Caco-2 (cell line): ENCODE results near the gene ZEB1. TPM values are rescaled to one million over a fixed set of nuclear protein-coding genes. Genes with fewer than 3 reads are reported as not detected.
"Not testable (repeated sequence)": the region's sequence is repeated elsewhere in the genome, so short reads cannot be mapped to it uniquely, and the experiment has no call there.

Experiments used
- BruUV-seq: library from RNA; stranded (reverse); fragments of 400-500 nt; replicated peaks from 2 replicates; lab custom pipeline; 2021; lab: Mats Ljungman, UMichigan
- CTCF ChIA-PET: fragments of 300-600 bp; sonication (Branson Sonifier 250); formaldehyde crosslinking; loops from one replicate; lab custom pipeline; 2022; ENCODE audit warnings: antibody characterized with exemption; lab: Charles Lee
- POLR2A ChIA-PET: fragments of 300-600 bp; sonication (Branson Sonifier 250); formaldehyde crosslinking; loops from one replicate; lab custom pipeline; 2022; ENCODE audit warnings: antibody characterized with exemption; lab: Charles Lee
- DNase-seq, 2 experiments: peaks; one replicate each; pipeline versions ENCODE4 v3.0.0 to v3.0.0-alpha.2; 2020 to 2022
- H3K27me3 ChIP-seq: replicated peaks from 2 replicates; pipeline ENCODE4 v1.6.0; 2011; ENCODE audit warnings: low read length; ENCODE audit not compliant: control insufficient read depth, insufficient read depth
- H3K36me3 ChIP-seq: 2 replicates; pipeline ENCODE4 v1.5.1; 2011; ENCODE audit warnings: low read length; ENCODE audit not compliant: control insufficient read depth, insufficient read depth
- H3K4me1 ChIP-seq: fragments of 250-450 bp; sonication (Bioruptor Pico); 2 replicates; pipeline ENCODE4 v1.5.1; 2020; ENCODE audit warnings: mild to moderate bottlenecking
- H3K4me3 ChIP-seq: 2 replicates; pipeline ENCODE4 v1.5.1; 2011; ENCODE audit warnings: low read depth, mild to moderate bottlenecking, control low read depth, low read length
- H3K9me3 ChIP-seq: fragments of 250-450 bp; sonication (Bioruptor Pico); 2 replicates; pipeline ENCODE4 v1.5.1; 2020; ENCODE audit warnings: mild to moderate bottlenecking, moderate library complexity
- H3K27ac Mint-ChIP-seq: one replicate; pipeline ENCODE4 v1.8.0; 2022; ENCODE audit warnings: mixed read lengths; ENCODE audit not compliant: unreplicated experiment
- H3K27me3 Mint-ChIP-seq: one replicate; pipeline ENCODE4 v1.8.0; 2022; ENCODE audit warnings: mixed read lengths; ENCODE audit not compliant: insufficient read depth, unreplicated experiment
- H3K36me3 Mint-ChIP-seq: one replicate; pipeline ENCODE4 v1.8.0; 2022; ENCODE audit warnings: mild to moderate bottlenecking, mixed read lengths; ENCODE audit not compliant: insufficient read depth, unreplicated experiment
- H3K4me1 Mint-ChIP-seq: one replicate; pipeline ENCODE4 v1.8.0; 2022; ENCODE audit warnings: low read depth, mixed read lengths; ENCODE audit not compliant: unreplicated experiment
- H3K4me3 Mint-ChIP-seq: one replicate; pipeline ENCODE4 v1.8.0; 2022; ENCODE audit warnings: mild to moderate bottlenecking, moderate library complexity, mixed read lengths; ENCODE audit not compliant: unreplicated experiment
- H3K9me3 Mint-ChIP-seq: one replicate; pipeline ENCODE4 v1.8.0; 2022; ENCODE audit warnings: mixed read lengths; ENCODE audit not compliant: unreplicated experiment
- CTCF ChIP-seq, 2 experiments: fragments of 200-600 bp in 1 of 2; IDR thresholded peaks; 1 replicate in 1 of 2; 2 replicates in 1 of 2; pipeline versions ENCODE4 v1.5.1 to v1.8.0; 2011 to 2022; ENCODE audit warnings: antibody characterized with exemption in 1 of 2, control low read depth in 1 of 2, inconsistent platforms in 1 of 2, low read depth in 1 of 2, low read length in 1 of 2, mild to moderate bottlenecking in 1 of 2, moderate library complexity in 1 of 2; ENCODE audit not compliant: insufficient read depth in 1 of 2, severe bottlenecking in 1 of 2, unreplicated experiment in 1 of 2
- intact Hi-C: fragments of 100-400 bp; cut with micrococcal nuclease; formaldehyde crosslinking; loops from one replicate; pipeline ENCODE4 v1.10.0; 2022; ENCODE audit not compliant: unreplicated experiment
- total RNA-seq: library from RNA; stranded (reverse); gene quantifications from 2 replicates; pipeline ENCODE4 v1.2.3, GENCODE V29; 2022

Gene ZEB1
- total RNA-seq, 1 experiment from 2014 or later: not detected

DNA sequence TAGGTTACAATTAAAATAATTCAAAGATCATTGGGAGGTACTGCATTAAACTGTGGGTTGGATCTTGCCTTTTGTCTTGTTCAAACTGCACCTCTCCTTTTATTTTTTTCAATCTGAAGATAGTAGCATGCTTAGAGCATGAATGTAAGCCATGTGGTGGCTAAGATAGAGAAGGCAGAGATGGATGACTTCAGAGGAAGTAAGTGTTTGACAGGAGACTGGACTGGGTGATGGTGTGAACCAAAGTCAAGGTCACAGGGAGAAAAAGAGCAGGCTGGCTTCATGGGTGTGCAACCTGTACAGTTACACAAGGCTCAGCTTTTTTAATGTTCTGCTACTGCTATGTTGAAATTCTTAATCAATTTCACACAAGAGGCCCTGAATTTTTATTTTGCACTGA lies 85.6 kb downstream of the ZEB1 start:
- H3K4me3 ChIP-seq: no peak overlapping the region
- no peak overlapping the region for H3K4me3 Mint-ChIP-seq
- no peaks in the 10 kb centered on the region for H3K27me3 Mint-ChIP-seq
- H3K36me3 Mint-ChIP-seq: no peaks in the 10 kb centered on the region
- no TSS peak for BruUV-seq
- no peak overlapping the region for H3K27ac Mint-ChIP-seq
- no peaks in the 10 kb centered on the region for H3K36me3 ChIP-seq
- no peaks in the 10 kb centered on the region for H3K9me3 ChIP-seq
- intact Hi-C loops: no loop called here
- H3K4me1 ChIP-seq: no peaks in the 10 kb centered on the region
- ChIA-PET CTCF (no interaction called here), POLR2A (no interaction called here)
- DNase-seq: no peak
- H3K9me3 Mint-ChIP-seq: no peaks in the 10 kb centered on the region
- H3K4me1 Mint-ChIP-seq: no peaks in the 10 kb centered on the region
- H3K27me3 ChIP-seq: no peaks in the 10 kb centered on the region
- no peak for TF ChIP-seq CTCF (IDR thresholded peaks at IDR 0.05; ENCODE audit: insufficient read depth in 1 of 2, low read depth in 1 of 2, low read length in 1 of 2, severe bottlenecking in 1 of 2, unreplicated experiment in 1 of 2)

DNA sequence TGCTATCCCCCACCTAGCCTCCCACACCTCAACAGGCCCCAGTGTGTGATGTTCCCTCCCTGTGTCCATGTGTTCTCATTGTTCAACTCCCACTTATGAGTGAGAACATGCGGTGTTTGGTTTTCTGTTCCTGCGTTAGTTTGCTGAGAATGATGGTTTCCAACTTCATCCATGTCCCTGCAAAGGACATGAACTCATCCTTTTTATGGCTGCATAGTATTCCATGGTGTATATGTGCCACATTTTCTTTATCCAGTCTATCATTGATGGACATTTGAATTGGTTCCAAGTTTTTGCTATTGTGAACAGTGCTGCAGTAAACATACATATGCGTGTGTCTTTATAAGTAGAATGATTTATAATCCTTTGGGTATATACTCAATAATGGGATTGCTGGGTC lies 86.8 kb downstream of the ZEB1 start:
- H3K9me3 ChIP-seq, DNase-seq, H3K27me3 ChIP-seq, H3K4me3 ChIP-seq, BruUV-seq, H3K27ac Mint-ChIP-seq, H3K4me3 Mint-ChIP-seq, H3K27me3 Mint-ChIP-seq, H3K36me3 ChIP-seq, H3K9me3 Mint-ChIP-seq, H3K36me3 Mint-ChIP-seq, POLR2A ChIA-PET, CTCF ChIA-PET, intact Hi-C loops, H3K4me1 Mint-ChIP-seq, H3K4me1 ChIP-seq: not testable (repeated sequence)

DNA sequence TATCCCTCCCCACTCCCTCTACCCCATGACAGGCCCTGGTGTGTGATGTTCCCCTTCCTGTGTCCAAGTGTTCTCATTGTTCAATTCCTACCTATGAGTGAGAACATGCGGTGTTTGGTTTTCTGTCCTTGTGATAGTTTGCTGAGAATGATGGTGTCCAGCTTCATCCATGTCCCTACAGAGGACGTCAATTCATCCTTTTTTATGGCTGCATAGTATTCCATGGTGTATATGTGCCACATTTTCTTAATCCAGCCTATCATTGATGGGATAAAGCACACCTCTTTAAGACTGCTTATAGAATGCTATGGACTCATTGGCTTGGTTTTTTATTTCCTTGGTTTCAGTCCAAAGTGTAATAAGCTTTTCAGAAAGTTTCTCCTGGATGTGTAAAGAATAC lies 93.4 kb downstream of the ZEB1 start:
- POLR2A ChIA-PET, H3K9me3 Mint-ChIP-seq: not testable (repeated sequence)

GRCh38 chr10:31413325-31413724 lies 94.3 kb downstream of the ZEB1 start:
- H3K27ac Mint-ChIP-seq: no peak overlapping the region
- 0 out of 2 replicates have a peak, but pooled peaks cover 2% of the 10 kb centered on the region for H3K4me1 ChIP-seq
- H3K4me3 ChIP-seq: no peak overlapping the region
- no peak overlapping the region for H3K4me3 Mint-ChIP-seq
- no TSS peak for BruUV-seq
- CTCF ChIA-PET: no interaction called here
- H3K27me3 ChIP-seq: no peaks in the 10 kb centered on the region
- 0 out of 2 replicates have a peak, but pooled peaks cover 3% of the 10 kb centered on the region for H3K9me3 ChIP-seq
- H3K36me3 Mint-ChIP-seq: no peaks in the 10 kb centered on the region
- POLR2A ChIA-PET: no interaction called here
- no peak for TF ChIP-seq CTCF (IDR thresholded peaks at IDR 0.05; ENCODE audit: insufficient read depth in 1 of 2, low read depth in 1 of 2, low read length in 1 of 2, severe bottlenecking in 1 of 2, unreplicated experiment in 1 of 2)
- H3K4me1 Mint-ChIP-seq: peaks cover 7% of the 10 kb centered on the region
- intact Hi-C loops: no loop called here
- H3K27me3 Mint-ChIP-seq: peaks cover 6% of the 10 kb centered on the region
- H3K9me3 Mint-ChIP-seq: no peaks in the 10 kb centered on the region
- H3K36me3 ChIP-seq: no peaks in the 10 kb centered on the region
- no peak for DNase-seq

More for the DNA sequence above, 93.4 kb downstream of the ZEB1 start:
- H3K4me3 Mint-ChIP-seq, H3K4me1 ChIP-seq, CTCF ChIA-PET, H3K36me3 Mint-ChIP-seq, BruUV-seq, H3K27me3 ChIP-seq, H3K27ac Mint-ChIP-seq, H3K4me1 Mint-ChIP-seq, H3K4me3 ChIP-seq, H3K36me3 ChIP-seq, H3K27me3 Mint-ChIP-seq, H3K9me3 ChIP-seq, intact Hi-C loops, DNase-seq: not testable (repeated sequence)
